ENCODE results near the gene FBXL15.
A peak's percentile ranks its signal among the peaks of the same experiment; 100 is the strongest.
"Not testable (repeated sequence)": the region's sequence is repeated elsewhere in the genome, so short reads cannot be mapped to it uniquely, and the experiment has no call there.

The FBXL15 gene

DNA sequence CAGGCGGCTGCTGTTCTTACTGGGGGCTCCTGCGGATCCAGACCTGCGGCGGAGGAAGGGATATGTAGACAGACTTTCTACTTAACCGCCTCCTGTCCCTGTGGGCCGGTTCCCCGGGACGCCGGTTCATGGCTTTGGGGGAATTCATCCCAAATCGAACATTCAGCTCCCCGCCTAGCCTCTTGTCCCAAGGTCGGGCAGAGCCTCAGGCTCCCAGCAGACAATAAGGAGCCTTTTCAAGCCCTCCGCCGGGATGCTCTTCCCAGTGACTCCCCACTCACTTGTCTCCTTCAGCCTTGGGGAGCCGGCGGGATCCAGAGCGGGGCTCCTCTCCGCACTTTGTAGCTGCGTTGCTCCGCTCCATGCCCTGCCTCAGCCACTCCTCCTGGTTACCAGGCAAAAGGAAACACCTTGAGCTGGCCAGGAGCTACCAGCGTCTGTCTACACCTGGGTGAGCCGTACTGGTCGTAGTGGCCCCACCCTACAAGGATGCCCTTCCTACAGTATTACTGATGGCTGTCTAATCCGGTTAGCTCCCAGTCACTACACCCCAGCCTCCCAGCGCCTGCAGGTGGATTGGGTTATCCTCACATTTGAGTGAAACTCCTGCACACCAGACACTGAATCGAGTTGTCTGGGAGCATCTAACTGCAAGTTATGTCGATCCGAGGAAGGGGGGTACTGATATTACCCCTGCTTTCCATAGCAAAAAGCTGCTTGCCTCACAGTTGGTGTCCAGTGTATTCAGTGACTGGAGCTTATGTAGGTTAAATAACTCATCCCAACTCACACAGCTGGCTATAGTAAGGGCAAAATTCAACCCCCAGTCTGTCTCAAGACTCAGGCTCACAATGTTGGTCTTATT, 30.7 kb downstream of the FBXL15 start, which contains the start of gene C10orf95:
Gene C10orf95, minus strand, starts transcription at position 439 of the 865 bp plus-strand sequence. CDS start 450 bp downstream, outside the sequence.
- H3K4me3 ChIP-seq (ENCODE audit: low read depth, low read length), result peak within 1 kb of the TSS; percentile 93
- no peak within 1 kb of the TSS; the same call in 1 of the 2 replicates for H3K27ac ChIP-seq (ENCODE audit: low read depth, low read length)

DNA sequence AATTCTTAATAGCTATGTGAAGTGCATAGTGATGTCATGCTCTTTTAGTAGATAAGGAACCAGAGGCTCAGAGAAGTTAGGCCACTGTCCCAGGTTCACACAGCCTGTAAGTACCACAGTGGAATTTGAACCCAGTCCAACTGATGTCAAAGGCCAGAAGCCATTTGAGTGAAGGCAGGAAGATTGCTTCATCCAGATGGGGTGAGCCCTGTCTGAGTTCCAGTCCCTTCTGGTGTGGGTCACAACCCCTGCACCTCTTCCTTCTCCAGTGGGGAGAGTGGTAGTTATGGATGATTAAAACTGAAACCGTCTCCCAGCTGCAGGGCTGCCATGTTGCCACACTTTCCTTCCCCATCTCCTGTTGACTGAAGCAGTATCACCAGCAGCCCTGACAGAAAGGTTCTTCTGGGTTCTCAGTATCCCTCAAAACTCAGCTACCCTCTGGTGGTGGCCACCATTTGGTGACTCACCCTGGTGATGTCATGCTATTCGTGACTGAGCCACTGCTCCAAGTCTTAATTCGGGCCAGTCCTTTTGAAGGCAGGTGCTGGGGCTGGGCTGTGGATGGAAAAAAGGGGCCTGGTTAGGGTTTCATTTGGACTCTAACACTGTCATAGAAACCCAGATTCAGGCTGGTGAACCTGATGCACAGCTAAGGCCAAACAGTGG, 32.2 kb downstream of the FBXL15 start:
- H3K4me1 ChIP-seq (ENCODE audit: control insufficient read depth, insufficient read depth, low read length), result peaks cover 52% of the 10 kb centered on the region
- no peak overlapping the region for H3K9ac ChIP-seq (ENCODE audit: low read length)
- H3K4me3 ChIP-seq (ENCODE audit: low read depth, low read length), result no peak overlapping the region

More for the DNA sequence above, 30.7 kb downstream of the FBXL15 start, which contains the start of gene C10orf95:
- Histone ChIP-seq H3K36me3 (ENCODE audit: control insufficient read depth, insufficient read depth, low read length) (peaks cover 12% of the 10 kb centered on the region), H3K4me1 (ENCODE audit: control insufficient read depth, insufficient read depth, low read length) (peaks cover 48% of the 10 kb centered on the region), H3K27me3 (ENCODE audit: control insufficient read depth, insufficient read depth, low read length) (peaks cover 6% of the 10 kb centered on the region; the same call in 1 of the 2 replicates), H3K9ac (ENCODE audit: low read length) (peak within 1 kb of the TSS; percentile 81), H3K9me3 (ENCODE audit: control insufficient read depth, insufficient read depth, low read depth, low read length) (no peaks in the 10 kb centered on the region)

DNA sequence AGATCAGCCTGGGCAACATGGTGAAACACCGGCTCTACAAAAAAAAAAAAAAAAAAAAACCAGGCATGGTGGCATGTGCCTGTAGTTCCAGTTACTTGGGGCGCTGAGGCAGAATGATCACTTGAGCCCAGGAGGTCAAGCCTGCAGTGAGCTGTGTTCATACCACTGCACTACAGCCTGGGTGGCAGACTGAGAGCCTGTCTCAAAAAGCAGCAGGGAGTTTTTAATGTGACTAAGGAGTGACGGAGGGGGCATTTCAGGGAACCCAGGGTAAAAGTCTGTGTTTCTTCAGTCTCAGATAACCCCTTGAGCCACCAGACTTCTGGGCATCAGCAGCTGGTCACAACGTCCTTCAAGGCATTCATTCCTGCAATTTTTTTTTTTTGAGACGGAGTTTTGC, 32.9 kb downstream of the FBXL15 start:
- peaks cover 52% of the 10 kb centered on the region for H3K4me1 ChIP-seq (ENCODE audit: control insufficient read depth, insufficient read depth, low read length)
- H3K4me3 ChIP-seq (ENCODE audit: low read depth, low read length), result no peak overlapping the region
- no peak overlapping the region for H3K27ac ChIP-seq (ENCODE audit: low read depth, low read length)
- peaks cover 15% of the 10 kb centered on the region for H3K36me3 ChIP-seq (ENCODE audit: control insufficient read depth, insufficient read depth, low read length)
- peak overlapping the region; percentile 79 for H3K9ac ChIP-seq (ENCODE audit: low read length)
- H3K9me3 ChIP-seq (ENCODE audit: control insufficient read depth, insufficient read depth, low read depth, low read length), result no peaks in the 10 kb centered on the region
- H3K27me3 ChIP-seq (ENCODE audit: control insufficient read depth, insufficient read depth, low read length), result peaks cover 6% of the 10 kb centered on the region; the same call in 1 of the 2 replicates

More for the DNA sequence above, 32.2 kb downstream of the FBXL15 start:
- Histone ChIP-seq H3K36me3 (ENCODE audit: control insufficient read depth, insufficient read depth, low read length) (peaks cover 15% of the 10 kb centered on the region), H3K27me3 (ENCODE audit: control insufficient read depth, insufficient read depth, low read length) (peaks cover 6% of the 10 kb centered on the region; the same call in 1 of the 2 replicates), H3K9me3 (ENCODE audit: control insufficient read depth, insufficient read depth, low read depth, low read length) (no peaks in the 10 kb centered on the region), H3K27ac (ENCODE audit: low read depth, low read length) (no peak overlapping the region)

DNA sequence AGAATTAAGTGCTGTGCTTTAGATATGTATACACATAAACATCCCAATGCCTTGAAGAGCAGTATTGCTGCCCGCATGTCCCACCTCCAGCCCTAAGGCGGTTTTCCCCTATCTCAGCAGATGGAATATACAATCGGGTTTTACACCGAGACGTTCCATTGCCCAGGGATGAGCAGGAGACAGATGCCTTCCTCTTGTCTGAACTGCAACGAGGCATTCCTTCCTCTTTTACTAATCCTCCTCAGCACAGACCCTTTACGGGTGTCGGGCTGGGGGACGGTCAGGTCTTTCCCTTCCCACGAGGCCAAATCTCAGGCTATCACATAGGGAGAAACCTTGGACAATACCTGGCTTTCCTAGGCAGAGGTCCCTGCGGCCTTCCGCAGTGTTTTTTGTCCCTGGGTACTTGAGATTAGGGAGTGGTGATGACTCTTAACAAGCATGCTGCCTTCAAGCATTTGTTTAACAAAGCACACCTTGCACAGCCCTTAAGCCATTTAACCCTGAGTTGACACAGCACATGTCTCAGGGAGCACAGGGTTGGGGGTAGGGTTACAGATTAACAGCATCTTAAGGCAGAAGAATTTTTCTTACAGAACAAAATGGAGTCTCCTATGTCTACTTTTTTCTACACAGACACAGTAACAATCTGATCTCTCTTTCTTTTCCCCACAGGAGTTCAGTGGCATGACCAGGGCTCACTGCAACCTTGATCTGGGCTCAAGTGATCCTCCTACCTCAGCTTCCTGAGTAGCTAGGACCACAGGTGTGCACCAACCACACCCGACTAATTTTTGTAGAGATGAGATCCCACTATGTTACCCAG, 34.2 kb downstream of the FBXL15 start:
- not testable (repeated sequence) for H3K9me3 ChIP-seq (ENCODE audit: control insufficient read depth, insufficient read depth, low read depth, low read length); H3K27me3 ChIP-seq (ENCODE audit: control insufficient read depth, insufficient read depth, low read length)
- peaks cover 46% of the 10 kb centered on the region for H3K4me1 ChIP-seq (ENCODE audit: control insufficient read depth, insufficient read depth, low read length)
- peak overlapping the region; percentile 34 for H3K4me3 ChIP-seq (ENCODE audit: low read depth, low read length)
- H3K9ac ChIP-seq (ENCODE audit: low read length), result peak overlapping the region; percentile 79
- peak overlapping the region; percentile 58 for H3K27ac ChIP-seq (ENCODE audit: low read depth, low read length)
- peaks cover 15% of the 10 kb centered on the region for H3K36me3 ChIP-seq (ENCODE audit: control insufficient read depth, insufficient read depth, low read length)

DNA sequence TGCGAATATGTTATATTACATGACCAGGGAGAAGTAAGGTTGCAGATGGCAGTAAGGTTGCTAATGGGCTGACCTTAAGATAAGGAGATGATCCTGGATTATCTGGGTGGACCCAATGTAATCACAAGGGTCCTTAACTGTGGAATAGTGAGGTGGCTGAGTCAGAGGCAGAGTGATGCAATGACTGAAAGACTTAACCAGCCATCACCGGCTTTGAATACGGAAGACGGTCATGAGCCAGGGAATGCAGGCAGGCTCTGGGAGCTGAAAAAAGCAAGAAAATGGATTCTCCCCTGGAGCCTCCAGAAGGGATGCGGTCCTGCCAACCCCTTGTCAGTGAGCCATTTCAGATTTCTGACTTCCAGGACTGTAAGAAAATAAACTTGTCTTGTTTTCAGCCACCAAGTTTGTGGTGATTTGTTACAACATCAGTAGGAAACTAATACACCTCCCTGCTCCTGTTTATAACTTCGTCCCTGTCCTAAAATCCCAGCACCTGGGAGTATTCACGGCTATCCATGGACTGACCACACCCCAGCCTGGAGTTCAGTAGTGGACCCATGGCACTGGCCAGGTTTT, 35.3 kb downstream of the FBXL15 start:
- Histone ChIP-seq H3K9ac (ENCODE audit: low read length) (peak overlapping the region; percentile 72), H3K4me1 (ENCODE audit: control insufficient read depth, insufficient read depth, low read length) (peaks cover 51% of the 10 kb centered on the region), H3K27me3 (ENCODE audit: control insufficient read depth, insufficient read depth, low read length) (peaks cover 4% of the 10 kb centered on the region; the same call in 1 of the 2 replicates), H3K4me3 (ENCODE audit: low read depth, low read length) (no peak overlapping the region), H3K36me3 (ENCODE audit: control insufficient read depth, insufficient read depth, low read length) (peaks cover 15% of the 10 kb centered on the region), H3K9me3 (ENCODE audit: control insufficient read depth, insufficient read depth, low read depth, low read length) (no peaks in the 10 kb centered on the region), H3K27ac (ENCODE audit: low read depth, low read length) (peak overlapping the region; percentile 47)

DNA sequence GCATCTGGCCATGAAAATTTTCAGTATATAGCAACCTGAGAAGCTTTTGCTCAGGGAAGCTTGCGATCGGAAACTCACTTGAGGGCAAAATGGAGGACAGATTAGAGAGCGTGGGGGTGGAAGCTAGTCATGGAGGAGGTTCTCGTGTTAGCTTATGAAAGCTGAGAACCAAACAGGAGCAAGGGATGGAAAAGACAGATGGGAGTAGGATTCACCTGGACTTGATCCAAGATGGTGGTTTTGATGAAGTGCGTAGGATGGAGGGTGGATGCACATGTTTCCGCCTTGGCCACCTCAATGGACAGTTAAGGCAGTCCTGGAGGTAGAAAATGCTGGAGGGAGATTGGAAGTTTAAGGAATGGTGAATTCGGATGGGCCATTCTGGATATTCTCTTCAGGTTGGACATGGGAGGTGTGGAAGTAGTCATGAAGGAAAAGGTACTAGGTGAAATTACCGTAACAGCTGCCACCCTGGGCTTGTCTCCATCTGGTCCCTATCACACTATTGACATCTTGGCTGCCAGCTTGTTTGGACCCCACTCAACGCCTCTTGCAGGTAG, 37.0 kb downstream of the FBXL15 start:
- no peak overlapping the region for H3K9ac ChIP-seq (ENCODE audit: low read length)
- H3K4me3 ChIP-seq (ENCODE audit: low read depth, low read length), result no peak overlapping the region
- peaks cover 13% of the 10 kb centered on the region for H3K36me3 ChIP-seq (ENCODE audit: control insufficient read depth, insufficient read depth, low read length)
- H3K4me1 ChIP-seq (ENCODE audit: control insufficient read depth, insufficient read depth, low read length), result peaks cover 57% of the 10 kb centered on the region
- no peak overlapping the region for H3K27ac ChIP-seq (ENCODE audit: low read depth, low read length)
- H3K27me3 ChIP-seq (ENCODE audit: control insufficient read depth, insufficient read depth, low read length), result peaks cover 6% of the 10 kb centered on the region; the same call in 1 of the 2 replicates
- H3K9me3 ChIP-seq (ENCODE audit: control insufficient read depth, insufficient read depth, low read depth, low read length), result no peaks in the 10 kb centered on the region

DNA sequence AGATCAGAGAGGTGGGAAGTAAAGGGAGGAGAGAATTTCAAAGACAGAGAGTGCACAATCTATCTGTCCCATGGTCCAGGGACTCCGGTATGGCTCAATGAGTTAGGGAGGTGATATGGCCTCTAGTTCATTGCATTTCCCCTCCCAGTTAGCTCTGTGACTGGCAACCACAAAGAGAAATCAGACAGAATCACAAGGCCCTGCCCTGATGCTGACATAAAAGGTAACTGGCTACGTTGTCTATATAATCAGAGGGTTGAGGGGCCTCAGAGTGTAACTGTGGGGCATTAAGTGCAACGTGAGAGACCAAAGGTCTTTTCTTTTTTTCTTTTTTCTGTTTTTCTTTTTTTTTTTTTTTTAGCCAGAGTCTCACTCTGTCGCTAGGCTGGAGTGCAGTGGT, 38.0 kb downstream of the FBXL15 start:
- Histone ChIP-seq H3K4me1 (ENCODE audit: control insufficient read depth, insufficient read depth, low read length) (peaks cover 54% of the 10 kb centered on the region), H3K9me3 (ENCODE audit: control insufficient read depth, insufficient read depth, low read depth, low read length) (no peaks in the 10 kb centered on the region), H3K27ac (ENCODE audit: low read depth, low read length) (no peak overlapping the region), H3K36me3 (ENCODE audit: control insufficient read depth, insufficient read depth, low read length) (peaks cover 10% of the 10 kb centered on the region; the same call in 1 of the 2 replicates), H3K9ac (ENCODE audit: low read length) (no peak overlapping the region), H3K27me3 (ENCODE audit: control insufficient read depth, insufficient read depth, low read length) (peaks cover 6% of the 10 kb centered on the region; the same call in 1 of the 2 replicates), H3K4me3 (ENCODE audit: low read depth, low read length) (no peak overlapping the region)

DNA sequence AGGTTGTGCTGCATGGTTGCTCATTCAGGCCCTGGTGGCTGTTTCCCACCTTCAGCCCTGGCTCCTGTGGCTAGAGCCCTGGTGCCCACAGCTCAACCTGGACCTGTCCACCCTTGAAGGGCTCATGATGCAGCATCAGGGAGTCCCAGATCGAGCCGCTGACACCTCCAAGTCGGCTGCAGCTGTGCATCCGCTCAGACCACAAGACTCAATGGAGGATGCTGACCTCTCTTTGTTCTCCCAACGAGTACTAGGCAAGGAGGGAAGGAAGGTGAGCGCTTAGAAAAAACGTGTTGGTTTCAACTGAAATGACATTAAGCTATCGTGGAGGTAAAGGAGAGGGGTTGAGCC, 40.2 kb downstream of the FBXL15 start:
- H3K27me3 ChIP-seq (ENCODE audit: control insufficient read depth, insufficient read depth, low read length), result peaks cover 6% of the 10 kb centered on the region; the same call in 1 of the 2 replicates
- H3K4me3 ChIP-seq (ENCODE audit: low read depth, low read length), result peak overlapping the region; percentile 73
- H3K9ac ChIP-seq (ENCODE audit: low read length), result peak overlapping the region; percentile 23
- peaks cover 7% of the 10 kb centered on the region; the same call in 1 of the 2 replicates for H3K36me3 ChIP-seq (ENCODE audit: control insufficient read depth, insufficient read depth, low read length)
- peak overlapping the region; percentile 11; the same call in 1 of the 2 replicates for H3K27ac ChIP-seq (ENCODE audit: low read depth, low read length)
- H3K4me1 ChIP-seq (ENCODE audit: control insufficient read depth, insufficient read depth, low read length), result peaks cover 39% of the 10 kb centered on the region
- H3K9me3 ChIP-seq (ENCODE audit: control insufficient read depth, insufficient read depth, low read depth, low read length), result no peaks in the 10 kb centered on the region

DNA sequence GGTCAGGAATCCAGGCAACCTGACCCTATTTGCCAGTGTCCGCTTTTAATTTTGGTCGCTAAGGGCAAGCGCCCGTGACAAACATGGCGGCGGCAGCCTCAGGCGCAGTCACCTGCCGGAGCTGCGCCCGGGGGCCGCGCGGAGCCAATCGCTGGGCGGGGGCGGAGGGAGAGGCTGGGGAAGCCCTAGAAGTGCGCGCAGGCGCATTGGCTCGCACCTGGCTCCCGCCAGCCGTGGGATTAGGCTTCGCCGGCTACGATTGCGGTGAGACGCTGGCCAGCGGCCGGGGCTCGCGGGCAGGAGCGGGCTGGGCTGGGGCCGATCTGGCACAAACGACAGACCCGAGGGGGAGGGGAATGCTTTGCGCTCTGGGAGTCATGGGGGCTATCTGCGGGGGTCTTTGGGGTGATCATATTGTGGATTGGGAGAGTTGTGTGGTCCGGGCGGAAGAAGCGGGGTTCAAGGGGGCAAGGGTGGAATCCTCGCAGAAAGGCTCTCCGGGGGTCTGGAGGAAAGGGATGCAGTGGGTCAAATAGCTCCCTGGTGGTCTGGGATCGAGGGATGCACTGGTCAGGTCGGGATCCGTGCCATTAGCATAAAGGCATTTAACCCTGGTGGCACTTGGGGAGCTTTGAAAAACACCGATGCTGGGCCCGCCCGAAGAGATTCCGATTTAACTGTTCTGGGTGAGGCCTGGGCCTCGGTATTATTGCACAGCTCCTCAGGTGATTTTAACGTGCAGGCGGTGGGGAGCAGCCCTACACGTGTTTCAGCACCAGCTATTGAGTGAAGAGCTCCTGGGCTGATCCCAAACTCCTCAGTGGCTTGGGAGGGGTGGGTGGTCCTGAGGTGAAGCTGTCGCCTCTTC, 40.8 kb downstream of the FBXL15 start:
- Histone ChIP-seq H3K27ac (ENCODE audit: low read depth, low read length) (peak overlapping the region; percentile 11; the same call in 1 of the 2 replicates), H3K9me3 (ENCODE audit: control insufficient read depth, insufficient read depth, low read depth, low read length) (no peaks in the 10 kb centered on the region), H3K9ac (ENCODE audit: low read length) (peak overlapping the region; percentile 54), H3K4me1 (ENCODE audit: control insufficient read depth, insufficient read depth, low read length) (peaks cover 33% of the 10 kb centered on the region), H3K4me3 (ENCODE audit: low read depth, low read length) (peak overlapping the region; percentile 73), H3K27me3 (ENCODE audit: control insufficient read depth, insufficient read depth, low read length) (peaks cover 6% of the 10 kb centered on the region; the same call in 1 of the 2 replicates), H3K36me3 (ENCODE audit: control insufficient read depth, insufficient read depth, low read length) (peaks cover 3% of the 10 kb centered on the region; the same call in 1 of the 2 replicates)

Data from HUES6 (cell line).